Measurements from ENCODE around the gene DNAH10. TPM values are rescaled to one million over a fixed set of nuclear protein-coding genes. Genes with fewer than 3 reads are reported as not detected.

DNAH10 gene
- total RNA-seq, 2 donors from 2014 or later = 0.15 to 0.39 TPM

GRCh38 chr12:123828854-123829547 is 66.9 kb downstream of the DNAH10 start:
- DNase-seq (no peak), ATAC-seq (no peak)
- intact Hi-C loops (cut with DNase I, micrococcal nuclease) = no loop called here

DNA sequence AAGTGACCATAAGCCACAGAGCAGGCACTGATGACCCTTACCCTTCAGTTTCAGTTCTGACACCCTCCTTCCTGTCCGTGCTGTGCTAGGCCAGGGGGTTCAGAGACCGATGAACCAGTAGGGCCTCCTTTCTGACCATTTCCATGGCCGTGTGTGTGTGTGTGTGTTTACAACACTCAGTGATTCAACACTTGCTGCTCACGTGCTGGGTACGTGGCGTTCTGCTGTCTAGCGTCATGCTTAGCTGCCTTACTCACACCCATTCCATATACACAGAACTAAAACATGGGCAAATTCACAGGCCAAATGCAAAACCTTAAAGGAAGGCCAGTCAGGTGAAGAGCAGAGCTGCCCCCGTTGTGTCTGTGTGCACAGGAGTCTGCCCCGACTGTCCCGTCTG is 67.5 kb downstream of the DNAH10 start:
- ATAC-seq = no peak
- intact Hi-C loops (cut with DNase I, micrococcal nuclease) = no loop called here
- no peak for DNase-seq

GRCh38 chr12:123830675-123831074 is 68.6 kb downstream of the DNAH10 start:
- DNase-seq (no peak), ATAC-seq (no peak)
- intact Hi-C loops (cut with DNase I, micrococcal nuclease) = no loop called here

DNA sequence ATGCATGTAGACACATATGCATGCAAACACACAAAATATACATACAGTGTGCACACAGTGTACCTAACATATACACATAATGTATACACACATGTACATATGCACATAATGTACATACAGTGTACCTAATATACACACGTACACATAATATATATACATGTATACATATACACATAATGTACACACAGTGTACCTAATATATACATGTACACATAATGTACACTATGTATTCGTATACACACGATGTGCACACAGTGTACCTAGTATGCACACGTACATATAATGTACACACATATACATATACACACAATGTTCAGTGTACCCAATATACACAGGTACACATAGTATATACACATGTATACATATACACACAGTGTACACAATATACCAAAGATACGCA is 70.0 kb downstream of the DNAH10 start:
- DNase-seq (no peak), ATAC-seq (no peak)
- intact Hi-C loops (cut with DNase I, micrococcal nuclease) = no loop called here

GRCh38 chr12:123833830-123834229 is 71.7 kb downstream of the DNAH10 start:
- DNase-seq (no peak), ATAC-seq (no peak)
- intact Hi-C loops (cut with DNase I, micrococcal nuclease) = no loop called here

DNA sequence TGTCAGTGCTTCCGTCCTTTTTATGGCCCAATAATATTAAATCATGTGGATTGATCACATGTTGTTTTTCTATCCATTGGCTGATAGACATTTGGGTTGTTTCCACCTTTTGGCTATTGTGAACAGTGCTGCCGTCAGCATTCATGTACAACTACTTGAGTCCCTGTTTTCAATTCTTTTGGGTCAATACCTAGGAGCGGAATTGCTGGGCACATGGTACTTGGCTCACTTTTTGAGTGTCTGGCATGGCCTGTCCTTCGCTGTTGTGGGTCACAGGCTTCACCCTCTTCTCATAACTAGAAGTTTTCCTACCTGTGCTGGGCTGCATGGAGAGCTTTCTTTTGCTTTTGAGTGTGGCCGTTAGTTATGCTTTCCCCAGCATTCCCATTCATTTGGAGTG is 72.7 kb downstream of the DNAH10 start:
- ATAC-seq (no peak), DNase-seq (no peak)
- intact Hi-C loops (cut with DNase I, micrococcal nuclease) = no loop called here

GRCh38 chr12:123836292-123836691 is 74.2 kb downstream of the DNAH10 start:
- ATAC-seq (no peak), DNase-seq (no peak)
- intact Hi-C loops (cut with DNase I, micrococcal nuclease) = no loop called here

- ATAC-seq = no peak
- no peak for DNase-seq
- intact Hi-C loops (cut with DNase I, micrococcal nuclease) = no loop called here
These were observed 77.7 kb downstream of the DNAH10 start for GRCh38 chr12:123839826-123840225.

- intact Hi-C loops (cut with DNase I, micrococcal nuclease) = no loop called here
- DNase-seq (no peak), ATAC-seq (no peak)
These were observed 78.8 kb downstream of the DNAH10 start for GRCh38 chr12:123840765-123841425.

DNA sequence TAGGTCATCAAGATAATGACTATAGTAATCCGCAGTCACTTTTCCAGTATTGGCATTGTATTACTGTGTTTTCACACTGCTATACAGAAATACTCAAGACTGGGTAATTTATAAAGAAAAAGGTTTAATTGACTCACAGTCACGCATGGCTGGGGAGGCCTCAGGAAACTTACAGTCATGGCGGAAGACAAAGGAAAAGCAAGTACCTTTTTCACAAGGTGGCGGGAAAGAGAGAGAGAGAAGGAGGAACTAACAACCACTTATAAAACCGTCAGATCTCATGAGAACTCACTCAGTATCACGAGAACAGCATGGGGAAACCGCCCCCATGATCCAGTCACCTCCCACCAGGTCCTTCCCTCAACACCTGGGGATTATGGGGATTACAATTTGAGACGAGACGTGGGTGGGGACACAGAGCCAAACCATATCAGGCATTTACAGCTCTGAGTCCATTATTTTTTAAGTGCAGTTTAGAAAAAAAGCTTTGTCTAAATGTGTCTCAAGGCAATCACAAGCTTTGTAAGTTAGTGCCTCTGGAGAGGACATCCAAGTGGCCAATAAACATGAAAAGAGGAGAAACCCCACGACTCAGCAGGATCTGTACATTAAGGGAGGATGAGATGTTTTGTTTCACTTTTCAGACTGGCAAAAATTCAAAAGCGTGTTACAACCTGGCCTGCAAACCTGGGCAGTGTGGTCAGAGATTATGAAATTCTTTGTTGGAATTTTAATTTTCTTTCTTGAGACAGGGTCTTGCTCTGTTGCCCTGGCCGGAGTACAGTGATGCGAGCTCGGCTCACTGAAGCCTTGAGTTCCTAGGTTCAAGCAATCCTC is 82.0 kb downstream of the DNAH10 start:
- no peak for DNase-seq
- intact Hi-C loops (cut with DNase I, micrococcal nuclease) = no loop called here
- no peak for ATAC-seq

DNA sequence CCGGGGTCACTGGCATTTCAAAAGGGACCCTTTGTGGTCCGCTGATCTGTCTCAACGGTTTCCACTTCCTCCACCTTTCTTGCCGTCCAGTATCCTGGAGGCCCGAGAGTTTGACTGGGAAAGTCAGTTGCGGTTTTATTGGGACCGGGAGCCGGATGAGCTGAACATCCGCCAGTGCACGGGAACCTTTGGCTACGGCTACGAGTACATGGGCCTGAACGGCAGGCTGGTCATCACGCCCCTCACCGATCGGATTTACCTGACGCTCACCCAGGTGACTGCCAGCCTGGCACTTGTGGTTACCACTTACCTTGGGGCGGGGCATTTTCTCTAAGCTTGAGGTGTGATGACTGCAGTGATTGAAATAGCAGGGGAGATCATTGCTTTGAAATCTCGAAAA is 83.8 kb downstream of the DNAH10 start:
- DNase-seq (no peak), ATAC-seq (no peak)
- intact Hi-C loops (cut with DNase I, micrococcal nuclease) = no loop called here

- intact Hi-C loops (cut with DNase I, micrococcal nuclease) = no loop called here
- DNase-seq (no peak), ATAC-seq (no peak)
These were observed 84.2 kb downstream of the DNAH10 start for GRCh38 chr12:123846340-123846739.

GRCh38 chr12:123847019-123847418 is 84.9 kb downstream of the DNAH10 start:
- ATAC-seq (no peak), DNase-seq (no peak)
- intact Hi-C loops (cut with DNase I, micrococcal nuclease) = no loop called here

DNA sequence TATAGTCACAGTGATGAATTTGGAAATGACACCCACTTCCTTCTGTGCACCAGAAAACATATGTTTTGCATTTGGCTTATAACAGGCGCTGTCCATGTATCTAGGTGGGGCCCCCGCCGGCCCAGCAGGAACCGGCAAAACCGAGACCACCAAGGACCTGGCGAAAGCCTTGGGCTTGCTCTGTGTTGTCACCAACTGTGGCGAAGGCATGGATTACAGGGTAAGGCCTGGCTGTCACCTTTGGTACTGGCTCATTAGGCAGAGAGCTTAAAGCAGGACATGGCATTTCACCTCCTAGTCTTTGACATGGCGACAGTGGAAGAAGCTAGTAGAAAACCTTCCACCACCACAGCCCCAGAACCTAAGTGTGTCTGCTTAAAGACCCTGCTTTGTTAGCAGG is 85.8 kb downstream of the DNAH10 start:
- no peak for DNase-seq
- no peak for ATAC-seq
- intact Hi-C loops (cut with DNase I, micrococcal nuclease) = no loop called here

GRCh38 chr12:123849517-123849916 is 87.4 kb downstream of the DNAH10 start:
- intact Hi-C loops (cut with DNase I, micrococcal nuclease) = no loop called here
- ATAC-seq (no peak), DNase-seq (no peak)

GRCh38 chr12:123850246-123851134 is 88.4 kb downstream of the DNAH10 start:
- ATAC-seq (no peak), DNase-seq (no peak)
- intact Hi-C loops (cut with DNase I, micrococcal nuclease) = no loop called here

DNA sequence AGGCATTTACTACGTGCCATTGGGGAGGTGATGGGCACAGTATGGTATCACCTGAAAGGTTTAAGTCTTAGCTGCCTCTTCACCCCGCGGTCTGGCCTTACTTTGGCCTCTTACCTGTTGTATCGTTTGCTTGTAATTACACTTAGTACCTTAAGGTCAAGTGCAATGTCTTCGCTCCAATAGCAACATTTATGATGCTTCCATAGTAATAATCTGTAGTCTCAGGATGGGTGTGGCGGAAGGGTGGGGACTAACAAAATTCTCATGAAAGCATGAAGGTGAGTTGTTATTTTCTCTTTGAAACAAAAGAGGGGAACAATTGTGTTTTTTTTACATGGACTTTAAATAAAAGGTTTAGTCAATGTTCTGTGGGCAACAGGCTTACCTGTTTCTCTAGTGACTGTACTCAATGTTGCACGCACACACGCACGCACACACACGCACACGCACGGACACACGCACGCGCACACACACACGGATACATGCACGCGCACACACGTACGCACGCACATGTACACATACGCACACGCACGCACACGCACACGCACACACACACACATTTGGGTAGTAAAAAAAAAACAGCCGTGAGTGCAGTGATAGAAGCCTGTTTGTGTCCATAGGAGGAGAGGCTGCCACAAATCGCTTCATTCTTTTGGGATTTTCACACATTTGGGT is 91.4 kb downstream of the DNAH10 start:
- intact Hi-C loops (cut with DNase I, micrococcal nuclease) = no loop called here
- DNase-seq (peak in 1 of 2 donors; percentile 60), ATAC-seq (peak; percentile 98)

DNA sequence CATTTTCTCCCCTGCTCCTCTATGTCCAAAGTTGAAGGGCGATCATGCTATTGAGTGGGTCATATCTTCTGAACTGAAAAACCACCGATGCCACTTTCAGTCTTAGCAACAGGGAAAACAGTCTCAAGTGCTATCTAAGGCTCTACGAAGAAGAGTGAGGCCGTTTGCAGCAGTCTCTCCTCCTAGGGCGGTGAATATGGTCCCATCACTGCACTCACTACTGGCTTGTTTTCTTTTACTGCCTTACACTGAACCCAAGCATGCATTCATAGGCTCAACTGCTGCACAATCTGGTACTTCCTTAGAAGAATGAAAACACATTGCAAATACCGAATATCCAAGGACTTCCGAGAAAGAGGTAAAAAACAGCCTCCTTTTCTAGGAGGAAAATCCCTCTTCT is 92.1 kb downstream of the DNAH10 start:
- intact Hi-C loops (cut with DNase I, micrococcal nuclease) = no loop called here
- DNase-seq (no peak), ATAC-seq (no peak)

DNA sequence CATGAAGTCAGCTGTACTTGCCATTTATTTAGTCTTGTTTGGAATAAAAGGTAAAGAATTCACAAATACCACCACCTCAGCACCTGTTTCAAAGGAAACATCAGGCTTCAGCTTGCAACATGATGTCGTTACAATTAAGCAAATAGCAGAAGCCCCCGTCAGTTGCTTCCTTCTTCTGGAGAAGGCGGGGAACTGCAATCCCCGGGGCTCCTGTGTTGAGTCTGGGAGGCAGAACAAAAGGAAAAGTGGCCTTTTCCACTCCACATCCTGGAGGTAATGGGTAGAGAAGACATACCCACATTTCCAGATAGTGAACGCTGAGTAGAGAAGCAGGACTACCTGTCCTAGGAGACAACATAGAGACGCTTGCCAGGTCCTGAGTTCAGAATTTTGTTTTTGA is 92.8 kb downstream of the DNAH10 start:
- DNase-seq = no peak
- intact Hi-C loops (cut with DNase I, micrococcal nuclease) = no loop called here
- no peak for ATAC-seq

All from left colon (tissue), 2 donors.